ENCODE results near the gene PRSS53. TPM values are rescaled to one million over a fixed set of nuclear protein-coding genes. Genes with fewer than 3 reads are reported as not detected.

PRSS53 gene
- total and polyA plus RNA-seq, 4 donors = 1.4 to 2.3 (median 1.9) TPM

DNA sequence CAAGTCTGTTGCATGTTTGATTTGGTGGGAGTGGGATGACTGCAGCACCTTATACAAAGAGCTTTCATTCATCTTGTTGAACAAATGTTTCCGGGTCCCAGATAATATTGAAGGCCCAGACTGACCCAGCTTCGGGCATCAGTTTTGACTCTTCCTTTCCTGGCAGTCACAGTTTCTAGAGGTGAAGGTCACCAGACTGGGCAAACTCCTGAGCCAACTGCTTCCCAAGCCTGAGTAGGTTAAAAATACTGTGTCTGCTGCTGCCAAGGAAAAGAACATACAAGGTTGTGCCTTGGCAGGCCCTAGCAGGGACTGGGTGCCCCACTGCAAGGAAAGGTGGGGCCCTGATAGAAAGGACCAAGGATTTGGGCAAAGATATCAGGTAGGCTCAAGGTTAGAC lies 24.0 kb upstream of the PRSS53 start:
- TF ChIP-seq, protein P1, sequence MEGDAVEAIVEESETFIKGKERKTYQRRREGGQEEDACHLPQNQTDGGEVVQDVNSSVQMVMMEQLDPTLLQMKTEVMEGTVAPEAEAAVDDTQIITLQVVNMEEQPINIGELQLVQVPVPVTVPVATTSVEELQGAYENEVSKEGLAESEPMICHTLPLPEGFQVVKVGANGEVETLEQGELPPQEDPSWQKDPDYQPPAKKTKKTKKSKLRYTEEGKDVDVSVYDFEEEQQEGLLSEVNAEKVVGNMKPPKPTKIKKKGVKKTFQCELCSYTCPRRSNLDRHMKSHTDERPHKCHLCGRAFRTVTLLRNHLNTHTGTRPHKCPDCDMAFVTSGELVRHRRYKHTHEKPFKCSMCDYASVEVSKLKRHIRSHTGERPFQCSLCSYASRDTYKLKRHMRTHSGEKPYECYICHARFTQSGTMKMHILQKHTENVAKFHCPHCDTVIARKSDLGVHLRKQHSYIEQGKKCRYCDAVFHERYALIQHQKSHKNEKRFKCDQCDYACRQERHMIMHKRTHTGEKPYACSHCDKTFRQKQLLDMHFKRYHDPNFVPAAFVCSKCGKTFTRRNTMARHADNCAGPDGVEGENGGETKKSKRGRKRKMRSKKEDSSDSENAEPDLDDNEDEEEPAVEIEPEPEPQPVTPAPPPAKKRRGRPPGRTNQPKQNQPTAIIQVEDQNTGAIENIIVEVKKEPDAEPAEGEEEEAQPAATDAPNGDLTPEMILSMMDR (IDR thresholded peaks at IDR 0.05; ENCODE audit: control extremely low read depth, extremely low read depth) = no peak
- Histone ChIP-seq H3K4me3 (no peak overlapping the region), H3K4me1 (ENCODE audit: control insufficient read depth in 5 of 5, insufficient read depth in 5 of 5, low read length in 5 of 5) (peaks cover 0 to 15% (median 0%) of the 10 kb centered on the region in 5 donors), H3K9ac (ENCODE audit: insufficient read depth in 1 of 2, low read length in 2 of 2) (no peak overlapping the region), H3K27ac (ENCODE audit: low read depth in 1 of 2, low read length in 1 of 2) (peak overlapping the region in 1 of 2 donors; percentile 60), H3K27me3 (ENCODE audit: control insufficient read depth in 3 of 3, insufficient read depth in 3 of 3, low read length in 2 of 3) (no peaks in the 10 kb centered on the region), H3K9me3 (ENCODE audit: control insufficient read depth in 4 of 4, insufficient read depth in 3 of 4, low read length in 3 of 4) (no peaks in the 10 kb centered on the region), H3K36me3 (ENCODE audit: control insufficient read depth in 4 of 4, insufficient read depth in 4 of 4, low read length in 4 of 4) (peaks cover 0 to 28% (median 7%) of the 10 kb centered on the region in 4 donors)
- no peak for ATAC-seq (ENCODE audit: insufficient read depth, low FRiP score)
- no peak for DNase-seq
- 87 to 89% methylated on average over 2 of the region's 2 CpGs for WGBS, 2 donors

DNA sequence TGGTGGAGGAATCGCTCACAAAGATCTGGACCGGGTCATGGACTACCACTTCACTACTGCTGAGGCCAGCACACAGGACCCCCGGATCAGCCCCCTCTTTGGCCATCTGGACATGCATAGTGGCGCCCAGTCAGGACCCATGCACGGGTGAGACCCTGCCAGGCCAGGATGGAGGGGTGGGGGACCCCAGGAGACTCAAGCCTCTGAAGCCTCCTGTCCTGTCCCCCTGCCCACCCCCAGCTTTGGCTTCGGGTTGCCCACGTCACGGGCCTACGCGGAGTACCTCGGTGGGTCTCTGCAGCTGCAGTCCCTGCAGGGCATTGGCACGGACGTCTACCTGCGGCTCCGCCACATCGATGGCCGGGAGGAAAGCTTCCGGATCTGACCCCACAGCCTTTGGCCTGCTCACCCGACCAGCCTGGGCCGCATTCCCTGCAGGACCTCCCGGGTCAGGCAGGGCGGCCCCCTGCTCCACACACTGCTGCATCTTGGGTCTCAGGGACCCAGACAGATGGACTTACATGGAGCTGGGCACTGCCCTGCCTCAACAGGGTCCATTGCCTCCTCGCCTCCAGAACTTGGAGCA lies 23.2 kb upstream of the PRSS53 start:
- Histone ChIP-seq H3K9ac (ENCODE audit: insufficient read depth in 1 of 2, low read length in 2 of 2) (no peak overlapping the region), H3K36me3 (ENCODE audit: control insufficient read depth in 4 of 4, insufficient read depth in 4 of 4, low read length in 4 of 4) (peaks cover 0 to 28% (median 7%) of the 10 kb centered on the region in 4 donors), H3K27ac (ENCODE audit: low read depth in 1 of 2, low read length in 1 of 2) (peak overlapping the region in 1 of 2 donors; percentile 60), H3K4me3 (no peak overlapping the region), H3K4me1 (ENCODE audit: control insufficient read depth in 5 of 5, insufficient read depth in 5 of 5, low read length in 5 of 5) (peaks cover 0 to 15% (median 0%) of the 10 kb centered on the region in 5 donors), H3K9me3 (ENCODE audit: control insufficient read depth in 4 of 4, insufficient read depth in 3 of 4, low read length in 3 of 4) (no peaks in the 10 kb centered on the region), H3K27me3 (ENCODE audit: control insufficient read depth in 3 of 3, insufficient read depth in 3 of 3, low read length in 2 of 3) (no peaks in the 10 kb centered on the region)
- DNase-seq (no peak), ATAC-seq (ENCODE audit: insufficient read depth, low FRiP score) (no peak)
- TF ChIP-seq, protein P1 (IDR thresholded peaks at IDR 0.05; ENCODE audit: control extremely low read depth, extremely low read depth) = no peak
- 95 to 96% methylated on average over 23 of the region's 23 CpGs for WGBS, 2 donors

DNA sequence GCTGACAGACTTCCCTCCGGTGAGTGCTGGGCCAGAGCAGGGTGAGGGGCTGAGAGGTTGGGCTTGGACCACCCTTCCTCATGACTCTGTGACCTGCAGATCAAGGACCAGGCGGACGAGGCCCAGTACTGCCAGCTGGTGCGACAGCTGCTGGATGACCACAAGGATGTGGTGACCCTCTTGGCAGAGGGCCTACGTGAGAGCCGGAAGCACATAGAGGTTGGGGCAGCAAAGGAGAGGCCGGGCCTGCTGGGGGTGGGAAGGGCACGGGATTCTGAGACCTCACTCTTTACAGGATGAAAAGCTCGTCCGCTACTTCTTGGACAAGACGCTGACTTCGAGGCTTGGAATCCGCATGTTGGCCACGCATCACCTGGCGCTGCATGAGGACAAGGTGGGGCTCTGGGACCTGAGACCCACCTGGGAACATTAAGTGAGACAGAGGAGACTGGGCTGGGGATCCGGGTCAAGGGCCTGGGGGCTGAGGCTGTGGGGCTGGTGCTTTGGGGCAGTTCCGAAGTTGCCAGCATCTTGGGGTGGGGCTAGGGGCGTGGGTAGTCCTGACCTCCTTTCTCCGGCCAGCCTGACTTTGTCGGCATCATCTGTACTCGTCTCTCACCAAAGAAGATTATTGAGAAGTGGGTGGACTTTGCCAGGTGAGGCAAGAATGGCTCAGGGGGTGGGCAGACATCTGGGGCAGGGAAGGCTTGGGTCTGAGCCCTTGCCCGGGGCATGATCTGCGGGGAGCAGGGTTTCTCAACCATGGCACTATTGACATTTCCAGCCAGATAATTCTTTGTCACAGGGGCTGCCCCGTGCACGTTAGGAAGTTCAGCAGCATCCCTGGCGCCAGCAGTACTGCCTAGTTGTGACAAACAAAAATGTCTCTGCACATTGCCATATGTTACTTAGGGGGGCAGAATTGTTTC lies 21.6 kb upstream of the PRSS53 start:
- TF ChIP-seq, protein P1 (IDR thresholded peaks at IDR 0.05; ENCODE audit: control extremely low read depth, extremely low read depth) = no peak
- Histone ChIP-seq H3K9me3 (ENCODE audit: control insufficient read depth in 4 of 4, insufficient read depth in 3 of 4, low read length in 3 of 4) (no peaks in the 10 kb centered on the region), H3K9ac (ENCODE audit: insufficient read depth in 1 of 2, low read length in 2 of 2) (no peak overlapping the region), H3K4me1 (ENCODE audit: control insufficient read depth in 5 of 5, insufficient read depth in 5 of 5, low read length in 5 of 5) (peaks cover 0 to 15% (median 0%) of the 10 kb centered on the region in 5 donors), H3K27me3 (ENCODE audit: control insufficient read depth in 3 of 3, insufficient read depth in 3 of 3, low read length in 2 of 3) (no peaks in the 10 kb centered on the region), H3K36me3 (ENCODE audit: control insufficient read depth in 4 of 4, insufficient read depth in 4 of 4, low read length in 4 of 4) (peaks cover 0 to 28% (median 7%) of the 10 kb centered on the region in 4 donors), H3K4me3 (no peak overlapping the region), H3K27ac (ENCODE audit: low read depth in 1 of 2, low read length in 1 of 2) (peak overlapping the region in 1 of 2 donors; percentile 32)
- 90 to 92% methylated on average over 26 of the region's 26 CpGs for WGBS, 2 donors
- ATAC-seq (ENCODE audit: insufficient read depth, low FRiP score) (no peak), DNase-seq (no peak)
